K562 (cell line): Measurements from ENCODE around the gene HARS1. TPM values are rescaled to one million over a fixed set of nuclear protein-coding genes. Genes with fewer than 3 reads are reported as not detected.

Experiments used
- CC2D1A ChIP-seq: fragments of 450-650 bp; IDR thresholded peaks from 2 replicates; pipeline ENCODE4 v1.6.1; 2017; ENCODE audit warnings: mild to moderate bottlenecking
- CCAR2 ChIP-seq: fragments of 200-400 bp; formaldehyde crosslinking; IDR thresholded peaks from 2 replicates; pipeline ENCODE4 v1.6.1; 2017; ENCODE audit warnings: mild to moderate bottlenecking, low read depth, low read length
- FOXK1 ChIP-seq: sonication (generic); formaldehyde crosslinking; IDR thresholded peaks from 2 replicates; pipeline ENCODE4 v1.8.0; 2022; ENCODE audit warnings: missing genetic modification reagents, mild to moderate bottlenecking, borderline replicate concordance
- GATAD2A ChIP-seq: fragments of 450-650 bp; IDR thresholded peaks from 2 replicates; pipeline ENCODE4 v1.6.1; 2017
- HLTF ChIP-seq: fragments of 450-650 bp; IDR thresholded peaks from 2 replicates; pipeline ENCODE4 v1.6.1; 2016
- L3MBTL2 ChIP-seq: fragments of 450-650 bp; IDR thresholded peaks from 2 replicates; pipeline ENCODE4 v1.6.1; 2016; ENCODE audit warnings: mild to moderate bottlenecking, moderate library complexity
- MIER1 ChIP-seq: fragments of 450-650 bp; IDR thresholded peaks from 2 replicates; pipeline ENCODE4 v1.6.1; 2016; ENCODE audit warnings: antibody characterized with exemption, mild to moderate bottlenecking, low read depth
- NFATC3 ChIP-seq: fragments of 450-650 bp; IDR thresholded peaks from 2 replicates; pipeline ENCODE4 v1.6.1; 2017; ENCODE audit warnings: mild to moderate bottlenecking
- NFXL1 ChIP-seq: fragments of 450-650 bp; formaldehyde crosslinking; IDR thresholded peaks from 2 replicates; pipeline ENCODE4 v1.4.0; 2021; ENCODE audit warnings: mild to moderate bottlenecking
- PHB2 ChIP-seq: fragments of 450-650 bp; IDR thresholded peaks from 2 replicates; pipeline ENCODE4 v1.6.1; 2017; ENCODE audit warnings: low read depth
- RAD51 ChIP-seq: fragments of 450-650 bp; IDR thresholded peaks from 2 replicates; pipeline ENCODE4 v1.7.1; 2016; ENCODE audit warnings: low read depth, mild to moderate bottlenecking, borderline replicate concordance
- SIRT6 ChIP-seq: IDR thresholded peaks from one replicate; pipeline ENCODE4 v1.6.1; 2012; ENCODE audit warnings: low read depth, mild to moderate bottlenecking, control low read depth, inconsistent platforms, low read length, moderate library complexity
- SNRNP70 ChIP-seq: fragments of 200-400 bp; formaldehyde crosslinking; optimal IDR thresholded peaks from 2 replicates; pipeline ENCODE3; 2017; ENCODE audit warnings: low read depth, low read length
- ZNF507 ChIP-seq: conservative IDR thresholded peaks from 2 replicates; pipeline ENCODE4 v1.6.1; 2017; ENCODE audit warnings: missing genetic modification characterization, missing compliant biosample characterization
- ZSCAN29 ChIP-seq: fragments of 450-650 bp; IDR thresholded peaks from 2 replicates; pipeline ENCODE4 v1.6.1; 2017
- polyA plus RNA-seq, 8 experiments: library from polyadenylated mRNA; depleted of rRNA in 4 of 8; stranded (reverse) in 5 of 8; unstranded in 3 of 8; fragments of >200 nt; fragmentation: Nextera tagmentation in 2 of 8; fragmentation: Illumina TruSeq in 1 of 8; extraction: Ambion mirVana in 2 of 8; extraction: Trizol in 1 of 8; gene quantifications; 2 replicates each; pipeline versions ENCODE4 v1.2.1 to v1.2.3, GENCODE V29; 2011 to 2014; ENCODE audit warnings: inconsistent platforms in 1 of 8, missing spikeins in 1 of 8
- total RNA-seq, 7 experiments: library from RNA; depleted of rRNA in 6 of 7; stranded (reverse); fragments of >200 nt in 6 of 7; fragmentation: Illumina TruSeq in 2 of 7; extraction: Trizol in 2 of 7; gene quantifications; 2 replicates each; pipeline versions ENCODE4 v1.2.1 to v1.2.3, GENCODE V29; 2011 to 2021; ENCODE audit warnings: low replicate concordance in 1 of 7
- TF ChIP-seq, protein P1 (sequence below): IDR thresholded peaks from 2 replicates; pipeline ENCODE4 v1.6.1; 2011; ENCODE audit warnings: borderline replicate concordance, low read depth, mild to moderate bottlenecking, moderate library complexity, low read length; ENCODE audit not compliant: insufficient read depth, poor library complexity, severe bottlenecking
- TF ChIP-seq, protein P2 (sequence below): sonication (generic); formaldehyde crosslinking; IDR thresholded peaks from 2 replicates; pipeline ENCODE4 v1.8.0; 2022; ENCODE audit warnings: mild to moderate bottlenecking, missing genetic modification reagents, borderline replicate concordance
- TF ChIP-seq, protein P3 (sequence below): fragments of 250-450 bp; sonication (Bioruptor Pico); IDR thresholded peaks from 2 replicates; pipeline ENCODE4 v1.8.0; 2022; ENCODE audit warnings: moderate library complexity, mild to moderate bottlenecking, inconsistent platforms
- TF ChIP-seq, protein P4 (sequence below), 2 experiments: fragments of 150-350 bp in 1 of 2; IDR thresholded peaks; 2 replicates each; pipeline ENCODE4 v1.6.1; 2012 to 2016; ENCODE audit warnings: low read depth in 2 of 2, low read length in 2 of 2, mild to moderate bottlenecking in 1 of 2, moderate library complexity in 1 of 2
- TF ChIP-seq, protein P5 (sequence below): sonication (generic); formaldehyde crosslinking; IDR thresholded peaks from 2 replicates; pipeline ENCODE4 v1.8.0; 2022; ENCODE audit warnings: mild to moderate bottlenecking, missing genetic modification reagents

Gene HARS1
- total and polyA plus RNA-seq, 9 of the 15 experiments (the other 6 are each of a cell fraction or from before 2014, with no cell fraction given), result 13.5 to 88.5 (median 75.2) TPM

DNA sequence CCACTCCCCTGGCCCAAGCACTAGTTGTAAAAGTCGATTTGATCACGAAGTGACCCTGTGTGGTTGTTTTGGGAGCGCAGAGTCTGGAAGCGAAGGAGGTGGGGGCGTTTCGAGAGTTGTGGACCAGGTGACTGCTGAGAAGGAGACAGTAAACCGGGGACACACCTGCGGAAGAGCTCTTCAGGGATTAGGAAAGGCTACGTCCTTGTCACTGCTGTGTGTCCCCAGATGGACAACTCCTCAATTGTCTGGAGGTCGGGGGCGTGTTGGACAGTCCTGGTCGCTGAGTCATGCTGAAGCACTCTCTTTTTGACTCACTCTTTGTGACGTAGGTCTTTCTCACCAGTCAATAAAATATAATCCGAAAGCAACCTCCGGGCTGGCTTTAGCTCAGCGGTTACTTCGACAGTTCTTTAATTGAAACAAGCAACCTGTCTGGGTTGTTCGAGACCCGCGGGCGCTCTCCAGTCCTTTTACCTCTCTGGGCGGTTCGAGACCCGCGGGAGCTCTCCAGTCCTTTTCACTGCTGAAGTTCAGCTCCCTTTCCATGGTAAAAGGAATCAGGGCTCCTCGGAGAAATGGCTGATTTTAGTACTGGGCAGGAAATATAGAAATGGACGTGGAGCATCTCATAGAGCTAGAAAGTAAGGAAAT, 19.9 kb upstream of the HARS1 start (continued):
- no peak for TF ChIP-seq NFXL1 (CRISPR knock-in tag)
- no peak for TF ChIP-seq PHB2
- no peak for TF ChIP-seq RAD51
- TF ChIP-seq, protein P1, sequence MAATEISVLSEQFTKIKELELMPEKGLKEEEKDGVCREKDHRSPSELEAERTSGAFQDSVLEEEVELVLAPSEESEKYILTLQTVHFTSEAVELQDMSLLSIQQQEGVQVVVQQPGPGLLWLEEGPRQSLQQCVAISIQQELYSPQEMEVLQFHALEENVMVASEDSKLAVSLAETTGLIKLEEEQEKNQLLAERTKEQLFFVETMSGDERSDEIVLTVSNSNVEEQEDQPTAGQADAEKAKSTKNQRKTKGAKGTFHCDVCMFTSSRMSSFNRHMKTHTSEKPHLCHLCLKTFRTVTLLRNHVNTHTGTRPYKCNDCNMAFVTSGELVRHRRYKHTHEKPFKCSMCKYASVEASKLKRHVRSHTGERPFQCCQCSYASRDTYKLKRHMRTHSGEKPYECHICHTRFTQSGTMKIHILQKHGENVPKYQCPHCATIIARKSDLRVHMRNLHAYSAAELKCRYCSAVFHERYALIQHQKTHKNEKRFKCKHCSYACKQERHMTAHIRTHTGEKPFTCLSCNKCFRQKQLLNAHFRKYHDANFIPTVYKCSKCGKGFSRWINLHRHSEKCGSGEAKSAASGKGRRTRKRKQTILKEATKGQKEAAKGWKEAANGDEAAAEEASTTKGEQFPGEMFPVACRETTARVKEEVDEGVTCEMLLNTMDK, result no peak
- no peak for TF ChIP-seq HLTF
- peak; percentile 21; the same call in 1 of the 2 replicates for TF ChIP-seq L3MBTL2
- peak; percentile 54; the same call in 1 of the 2 replicates for TF ChIP-seq NFATC3
- TF ChIP-seq SIRT6, result no peak
- TF ChIP-seq, protein P2, sequence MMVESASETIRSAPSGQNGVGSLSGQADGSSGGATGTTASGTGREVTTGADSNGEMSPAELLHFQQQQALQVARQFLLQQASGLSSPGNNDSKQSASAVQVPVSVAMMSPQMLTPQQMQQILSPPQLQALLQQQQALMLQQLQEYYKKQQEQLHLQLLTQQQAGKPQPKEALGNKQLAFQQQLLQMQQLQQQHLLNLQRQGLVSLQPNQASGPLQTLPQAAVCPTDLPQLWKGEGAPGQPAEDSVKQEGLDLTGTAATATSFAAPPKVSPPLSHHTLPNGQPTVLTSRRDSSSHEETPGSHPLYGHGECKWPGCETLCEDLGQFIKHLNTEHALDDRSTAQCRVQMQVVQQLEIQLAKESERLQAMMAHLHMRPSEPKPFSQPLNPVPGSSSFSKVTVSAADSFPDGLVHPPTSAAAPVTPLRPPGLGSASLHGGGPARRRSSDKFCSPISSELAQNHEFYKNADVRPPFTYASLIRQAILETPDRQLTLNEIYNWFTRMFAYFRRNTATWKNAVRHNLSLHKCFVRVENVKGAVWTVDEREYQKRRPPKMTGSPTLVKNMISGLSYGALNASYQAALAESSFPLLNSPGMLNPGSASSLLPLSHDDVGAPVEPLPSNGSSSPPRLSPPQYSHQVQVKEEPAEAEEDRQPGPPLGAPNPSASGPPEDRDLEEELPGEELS (CRISPR knock-in tag), result no peak
- TF ChIP-seq, protein P3, sequence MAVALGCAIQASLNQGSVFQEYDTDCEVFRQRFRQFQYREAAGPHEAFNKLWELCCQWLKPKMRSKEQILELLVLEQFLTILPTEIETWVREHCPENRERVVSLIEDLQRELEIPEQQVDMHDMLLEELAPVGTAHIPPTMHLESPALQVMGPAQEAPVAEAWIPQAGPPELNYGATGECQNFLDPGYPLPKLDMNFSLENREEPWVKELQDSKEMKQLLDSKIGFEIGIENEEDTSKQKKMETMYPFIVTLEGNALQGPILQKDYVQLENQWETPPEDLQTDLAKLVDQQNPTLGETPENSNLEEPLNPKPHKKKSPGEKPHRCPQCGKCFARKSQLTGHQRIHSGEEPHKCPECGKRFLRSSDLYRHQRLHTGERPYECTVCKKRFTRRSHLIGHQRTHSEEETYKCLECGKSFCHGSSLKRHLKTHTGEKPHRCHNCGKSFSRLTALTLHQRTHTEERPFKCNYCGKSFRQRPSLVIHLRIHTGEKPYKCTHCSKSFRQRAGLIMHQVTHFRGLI (CRISPR knock-in tag), result no peak
- no peak for TF ChIP-seq FOXK1 (CRISPR knock-in tag)
- peak; percentile 78 for TF ChIP-seq MIER1
- 0 out of 2 replicates have a peak, but pooled peaks have one; percentile 13 for TF ChIP-seq GATAD2A
- no peak for TF ChIP-seq SNRNP70
- TF ChIP-seq, protein P4, sequence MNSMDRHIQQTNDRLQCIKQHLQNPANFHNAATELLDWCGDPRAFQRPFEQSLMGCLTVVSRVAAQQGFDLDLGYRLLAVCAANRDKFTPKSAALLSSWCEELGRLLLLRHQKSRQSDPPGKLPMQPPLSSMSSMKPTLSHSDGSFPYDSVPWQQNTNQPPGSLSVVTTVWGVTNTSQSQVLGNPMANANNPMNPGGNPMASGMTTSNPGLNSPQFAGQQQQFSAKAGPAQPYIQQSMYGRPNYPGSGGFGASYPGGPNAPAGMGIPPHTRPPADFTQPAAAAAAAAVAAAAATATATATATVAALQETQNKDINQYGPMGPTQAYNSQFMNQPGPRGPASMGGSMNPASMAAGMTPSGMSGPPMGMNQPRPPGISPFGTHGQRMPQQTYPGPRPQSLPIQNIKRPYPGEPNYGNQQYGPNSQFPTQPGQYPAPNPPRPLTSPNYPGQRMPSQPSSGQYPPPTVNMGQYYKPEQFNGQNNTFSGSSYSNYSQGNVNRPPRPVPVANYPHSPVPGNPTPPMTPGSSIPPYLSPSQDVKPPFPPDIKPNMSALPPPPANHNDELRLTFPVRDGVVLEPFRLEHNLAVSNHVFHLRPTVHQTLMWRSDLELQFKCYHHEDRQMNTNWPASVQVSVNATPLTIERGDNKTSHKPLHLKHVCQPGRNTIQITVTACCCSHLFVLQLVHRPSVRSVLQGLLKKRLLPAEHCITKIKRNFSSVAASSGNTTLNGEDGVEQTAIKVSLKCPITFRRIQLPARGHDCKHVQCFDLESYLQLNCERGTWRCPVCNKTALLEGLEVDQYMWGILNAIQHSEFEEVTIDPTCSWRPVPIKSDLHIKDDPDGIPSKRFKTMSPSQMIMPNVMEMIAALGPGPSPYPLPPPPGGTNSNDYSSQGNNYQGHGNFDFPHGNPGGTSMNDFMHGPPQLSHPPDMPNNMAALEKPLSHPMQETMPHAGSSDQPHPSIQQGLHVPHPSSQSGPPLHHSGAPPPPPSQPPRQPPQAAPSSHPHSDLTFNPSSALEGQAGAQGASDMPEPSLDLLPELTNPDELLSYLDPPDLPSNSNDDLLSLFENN (IDR thresholded peaks at IDR 0.05; ENCODE audit: low read depth in 2 of 2, low read length in 2 of 2), result peak in 1 of 2 experiments; percentile 51; a peak in 1 of 4 replicates
- TF ChIP-seq CCAR2, result no peak
- TF ChIP-seq ZSCAN29, result no peak
- TF ChIP-seq, protein P5, sequence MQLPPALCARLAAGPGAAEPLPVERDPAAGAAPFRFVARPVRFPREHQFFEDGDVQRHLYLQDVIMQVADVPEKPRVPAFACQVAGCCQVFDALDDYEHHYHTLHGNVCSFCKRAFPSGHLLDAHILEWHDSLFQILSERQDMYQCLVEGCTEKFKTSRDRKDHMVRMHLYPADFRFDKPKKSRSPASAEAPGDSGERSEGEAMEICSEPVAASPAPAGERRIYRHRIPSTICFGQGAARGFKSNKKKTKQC (CRISPR knock-in tag), result no peak
- no peak for TF ChIP-seq CC2D1A
- no peak for TF ChIP-seq ZNF507 (tag)
